SK-N-SH treated with all-trans-retinoic acid at 6 μM for 48 hours (cell line): ENCODE results near the gene SEMA3G.

Source experiments
- GLIS3 ChIP-seq: fragments of 250-450 bp; sonication (Bioruptor Pico); IDR thresholded peaks from 2 replicates; pipeline ENCODE4 v1.5.0; 2020; ENCODE audit warnings: mild to moderate bottlenecking, moderate library complexity
- ZFP30 ChIP-seq: fragments of 450-650 bp; formaldehyde crosslinking; IDR thresholded peaks from 2 replicates; pipeline ENCODE4 v1.5.0; 2022; ENCODE audit warnings: mild to moderate bottlenecking, moderate library complexity
- TF ChIP-seq, protein P1 (sequence below): fragments of 250-450 bp; sonication (Bioruptor Pico); IDR thresholded peaks from 2 replicates; pipeline ENCODE4 v1.5.0; 2020; ENCODE audit warnings: mild to moderate bottlenecking, moderate library complexity

DNA sequence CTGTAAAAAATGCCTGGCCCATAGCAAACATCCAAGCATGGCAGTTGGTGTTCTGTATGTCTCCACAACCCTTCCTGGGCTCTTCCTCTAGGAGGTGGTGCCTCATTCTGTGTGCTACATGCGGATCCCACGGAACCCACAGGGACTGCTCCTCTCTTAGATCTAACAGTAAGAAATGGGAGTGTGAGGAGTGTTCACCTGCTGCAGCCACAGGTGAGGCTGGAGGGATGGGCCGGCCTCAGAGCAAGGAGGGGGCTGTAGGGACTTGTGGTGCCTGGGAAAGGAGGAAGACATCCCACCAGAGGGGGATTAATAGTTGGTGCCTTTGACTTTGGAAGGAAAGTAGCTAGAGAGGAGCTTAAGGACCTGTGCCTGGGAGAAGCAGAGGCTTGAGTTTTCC is 22.2 kb downstream of the SEMA3G start:
- TF ChIP-seq ZFP30, result no peak
- TF ChIP-seq, protein P1, sequence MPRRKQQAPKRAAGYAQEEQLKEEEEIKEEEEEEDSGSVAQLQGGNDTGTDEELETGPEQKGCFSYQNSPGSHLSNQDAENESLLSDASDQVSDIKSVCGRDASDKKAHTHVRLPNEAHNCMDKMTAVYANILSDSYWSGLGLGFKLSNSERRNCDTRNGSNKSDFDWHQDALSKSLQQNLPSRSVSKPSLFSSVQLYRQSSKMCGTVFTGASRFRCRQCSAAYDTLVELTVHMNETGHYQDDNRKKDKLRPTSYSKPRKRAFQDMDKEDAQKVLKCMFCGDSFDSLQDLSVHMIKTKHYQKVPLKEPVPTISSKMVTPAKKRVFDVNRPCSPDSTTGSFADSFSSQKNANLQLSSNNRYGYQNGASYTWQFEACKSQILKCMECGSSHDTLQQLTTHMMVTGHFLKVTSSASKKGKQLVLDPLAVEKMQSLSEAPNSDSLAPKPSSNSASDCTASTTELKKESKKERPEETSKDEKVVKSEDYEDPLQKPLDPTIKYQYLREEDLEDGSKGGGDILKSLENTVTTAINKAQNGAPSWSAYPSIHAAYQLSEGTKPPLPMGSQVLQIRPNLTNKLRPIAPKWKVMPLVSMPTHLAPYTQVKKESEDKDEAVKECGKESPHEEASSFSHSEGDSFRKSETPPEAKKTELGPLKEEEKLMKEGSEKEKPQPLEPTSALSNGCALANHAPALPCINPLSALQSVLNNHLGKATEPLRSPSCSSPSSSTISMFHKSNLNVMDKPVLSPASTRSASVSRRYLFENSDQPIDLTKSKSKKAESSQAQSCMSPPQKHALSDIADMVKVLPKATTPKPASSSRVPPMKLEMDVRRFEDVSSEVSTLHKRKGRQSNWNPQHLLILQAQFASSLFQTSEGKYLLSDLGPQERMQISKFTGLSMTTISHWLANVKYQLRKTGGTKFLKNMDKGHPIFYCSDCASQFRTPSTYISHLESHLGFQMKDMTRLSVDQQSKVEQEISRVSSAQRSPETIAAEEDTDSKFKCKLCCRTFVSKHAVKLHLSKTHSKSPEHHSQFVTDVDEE (CRISPR knock-in tag), result no peak
- no peak for TF ChIP-seq GLIS3 (CRISPR knock-in tag)
